Activated naive CD4-positive, alpha-beta T cell treated with anti-CD3 and anti-CD28 coated beads, Interleukin-2, amount 10 ng/mL, durations not matched to agents 5 hours and 36 hours (primary cell): ENCODE results near the gene CLDN9. TPM values are rescaled to one million over a fixed set of nuclear protein-coding genes. Genes with fewer than 3 reads are reported as not detected.

Source experiments
- total RNA-seq, 2 experiments: library from RNA; stranded (reverse); gene quantifications; one replicate each; pipeline ENCODE4 v1.2.3, GENCODE V29; 2021

The CLDN9 gene
- total RNA-seq: under 1 TPM; 0.29 to 0.30 TPM

GRCh38 chr16:3012828-3013420 is at the start of gene CLDN9:
TSS of gene CLDN9 (plus strand) at chr16:3012923. CDS start at chr16:3013363, 440 bp downstream.

GRCh38 chr16:2963723-2964474 is 48.8 kb upstream of the CLDN9 start, which contains the start of gene KREMEN2:
TSS of gene KREMEN2 (plus strand) at chr16:2964275. CDS start at chr16:2964521, 246 bp downstream.

GRCh38 chr16:2968738-2969544 is 43.8 kb upstream of the CLDN9 start, which contains the start of gene PAQR4:
TSS of gene PAQR4 (plus strand) at chr16:2969348. CDS start at chr16:2969675, 327 bp downstream.

GRCh38 chr16:2980227-2981176 is 32.2 kb upstream of the CLDN9 start, which contains the start of gene PKMYT1:
TSS of gene PKMYT1 (minus strand) at chr16:2980446. CDS start at chr16:2979657, 789 bp downstream.

GRCh38 chr16:3017794-3018506 is 5.2 kb downstream of the CLDN9 start, which contains the start of gene CLDN6:
TSS of gene CLDN6 (minus strand) at chr16:3018183. CDS start at chr16:3016021, 2,162 bp downstream.

GRCh38 chr16:3020247-3020603 is 7.5 kb downstream of the CLDN9 start, which contains the start of gene TNFRSF12A:
TSS of gene TNFRSF12A (plus strand) at chr16:3020368. CDS start at chr16:3020398, 30 bp downstream.

GRCh38 chr16:3023669-3024478 is 11.2 kb downstream of the CLDN9 start, which contains the start of the genes HCFC1R1 and THOC6:
TSS of gene HCFC1R1 (minus strand) at chr16:3023942. CDS start at chr16:3023941, 1 bp downstream.
TSS of gene THOC6 (plus strand) at chr16:3024035. CDS start at chr16:3024327, 292 bp downstream.

GRCh38 chr16:3036726-3037315 is 24.1 kb downstream of the CLDN9 start, which contains the start of gene BICDL2:
TSS of gene BICDL2 (minus strand) at chr16:3036944. CDS start at chr16:3035496, 1,448 bp downstream.

GRCh38 chr16:3045758-3046640 is 33.3 kb downstream of the CLDN9 start, which contains the start of gene MMP25:
TSS of gene MMP25 (plus strand) at chr16:3046561. CDS start at chr16:3046918, 357 bp downstream.

Other genes with a start within 250 kb of the CLDN9 start
- gene ELOB, start 235.6 kb upstream of the CLDN9 start, total RNA-seq: 100 to 1,000 TPM; 113 to 116 TPM
- gene PRSS33, start 225.4 kb upstream of the CLDN9 start, total RNA-seq: not detected
- gene PRSS41, start 214.5 kb upstream of the CLDN9 start, total RNA-seq: not detected
- gene PRSS21, start 195.7 kb upstream of the CLDN9 start, total RNA-seq: 1 to 10 TPM; 1.7 to 1.8 TPM
- 1 to 10 TPM; 1.4 to 1.6 TPM for gene ZG16B, start 182.6 kb upstream of the CLDN9 start, total RNA-seq
- not detected for gene PRSS22, start 154.8 kb upstream of the CLDN9 start, total RNA-seq
- gene FLYWCH2, start 129.7 kb upstream of the CLDN9 start, total RNA-seq: 10 to 100 TPM; 21.2 to 22.4 TPM
- gene FLYWCH1, start 101.0 kb upstream of the CLDN9 start, total RNA-seq: 10 to 100 TPM; 50.6 to 52.3 TPM
- gene KREMEN2, start 48.6 kb upstream of the CLDN9 start, total RNA-seq: not detected
- gene PAQR4, start 43.6 kb upstream of the CLDN9 start, total RNA-seq: 10 to 100 TPM; 36.0 to 37.0 TPM
- gene PKMYT1, start 32.5 kb upstream of the CLDN9 start, total RNA-seq: 10 to 100 TPM; 89.1 to 99.3 TPM
- gene CLDN6, start 5.3 kb downstream of the CLDN9 start, total RNA-seq: not detected
- 1 to 10 TPM; 2.9 to 3.8 TPM for gene TNFRSF12A, start 7.4 kb downstream of the CLDN9 start, total RNA-seq
- 10 to 100 TPM; 37.2 to 39.1 TPM for gene HCFC1R1, start 11.0 kb downstream of the CLDN9 start, total RNA-seq
- gene THOC6, start 11.1 kb downstream of the CLDN9 start, total RNA-seq: 10 to 100 TPM; 49.4 to 52.3 TPM
- gene BICDL2, start 24.0 kb downstream of the CLDN9 start, total RNA-seq: 1 to 10 TPM; 1.1 to 1.2 TPM
- 10 to 100 TPM; 34.8 to 35.5 TPM for gene MMP25, start 33.6 kb downstream of the CLDN9 start, total RNA-seq
- 1,000 to 10,000 TPM; 2,121 to 2,176 TPM for gene IL32, start 52.7 kb downstream of the CLDN9 start, total RNA-seq
- gene ZSCAN10, start 86.4 kb downstream of the CLDN9 start, total RNA-seq: under 1 TPM; 0.24 to 0.28 TPM
- not detected for gene ZNF205, start 99.7 kb downstream of the CLDN9 start, total RNA-seq
- 1 to 10 TPM; 9.7 to 9.8 TPM for gene ZNF213, start 122.1 kb downstream of the CLDN9 start, total RNA-seq
- gene OR1F1, start 175.3 kb downstream of the CLDN9 start, total RNA-seq: not detected
- 10 to 100 TPM; 13.4 to 13.7 TPM for gene ZNF200, start 222.2 kb downstream of the CLDN9 start, total RNA-seq
- gene MEFV, start 243.7 kb downstream of the CLDN9 start, total RNA-seq: under 1 TPM; 0.51 to 0.81 TPM